Nephron (organoid): ENCODE measurements around the gene NFAT5.
A peak's percentile ranks its signal among the peaks of the same experiment; 100 is the strongest.

Source experiments
- H3K27ac Mint-ChIP-seq, 3 experiments: 2 replicates each; pipeline ENCODE4 v1.8.0; 2020; ENCODE audit warnings: mixed read lengths in 3 of 3, mild to moderate bottlenecking in 2 of 3, moderate library complexity in 1 of 3
- H3K27me3 Mint-ChIP-seq: 2 replicates; pipeline ENCODE4 v1.8.0; 2021; ENCODE audit warnings: low read depth, mild to moderate bottlenecking, moderate library complexity, mixed read lengths
- H3K36me3 Mint-ChIP-seq: 2 replicates; pipeline ENCODE4 v1.8.0; 2020; ENCODE audit warnings: low read depth, mixed read lengths
- H3K4me1 Mint-ChIP-seq: 2 replicates; pipeline ENCODE4 v1.8.0; 2020; ENCODE audit warnings: mixed read lengths
- H3K4me3 Mint-ChIP-seq, 3 experiments: 2 replicates each; pipeline ENCODE4 v1.8.0; 2020; ENCODE audit warnings: mild to moderate bottlenecking in 3 of 3, mixed read lengths in 3 of 3, moderate library complexity in 2 of 3
- H3K9me3 Mint-ChIP-seq: 2 replicates; pipeline ENCODE4 v1.8.0; 2020; ENCODE audit warnings: mixed read lengths
- CTCF ChIP-seq, 3 experiments: fragments of 200-600 bp; sonication (generic); IDR thresholded peaks; one replicate each; pipeline ENCODE4 v1.5.0; 2021; ENCODE audit warnings: antibody characterized with exemption in 3 of 3; ENCODE audit not compliant: unreplicated experiment in 3 of 3

NFAT5 gene

GRCh38 chr16:69712914-69713581 is 147.3 kb downstream of the NFAT5 start:
- peaks cover 10% of the 10 kb centered on the region for H3K4me1 Mint-ChIP-seq
- peaks cover 51% of the 10 kb centered on the region for H3K36me3 Mint-ChIP-seq
- no peaks in the 10 kb centered on the region for H3K27me3 Mint-ChIP-seq

GRCh38 chr16:69717066-69717465 is 151.3 kb downstream of the NFAT5 start:
- no peaks in the 10 kb centered on the region for H3K27me3 Mint-ChIP-seq
- no peak overlapping the region for H3K27ac Mint-ChIP-seq
- H3K36me3 Mint-ChIP-seq = peaks cover 44% of the 10 kb centered on the region
- H3K9me3 Mint-ChIP-seq = no peaks in the 10 kb centered on the region
- H3K4me3 Mint-ChIP-seq = no peak overlapping the region
- no peaks in the 10 kb centered on the region for H3K4me1 Mint-ChIP-seq
- TF ChIP-seq CTCF (IDR thresholded peaks at IDR 0.05; ENCODE audit: unreplicated experiment in 3 of 3) = no peak

More at GRCh38 chr16:69712914-69713581, 147.3 kb downstream of the NFAT5 start:
- TF ChIP-seq CTCF (IDR thresholded peaks at IDR 0.05; ENCODE audit: unreplicated experiment in 3 of 3) = no peak
- H3K27ac Mint-ChIP-seq = peak overlapping the region; percentile 32 to 57 (median 54)
- H3K4me3 Mint-ChIP-seq = peak overlapping the region in 1 of 3 experiments; percentile 10
- no peaks in the 10 kb centered on the region for H3K9me3 Mint-ChIP-seq

GRCh38 chr16:69718111-69718764 is 152.5 kb downstream of the NFAT5 start:
- H3K4me3 Mint-ChIP-seq = no peak overlapping the region
- peak overlapping the region in 2 of 3 experiments; percentile 51 to 71 for H3K27ac Mint-ChIP-seq

DNA sequence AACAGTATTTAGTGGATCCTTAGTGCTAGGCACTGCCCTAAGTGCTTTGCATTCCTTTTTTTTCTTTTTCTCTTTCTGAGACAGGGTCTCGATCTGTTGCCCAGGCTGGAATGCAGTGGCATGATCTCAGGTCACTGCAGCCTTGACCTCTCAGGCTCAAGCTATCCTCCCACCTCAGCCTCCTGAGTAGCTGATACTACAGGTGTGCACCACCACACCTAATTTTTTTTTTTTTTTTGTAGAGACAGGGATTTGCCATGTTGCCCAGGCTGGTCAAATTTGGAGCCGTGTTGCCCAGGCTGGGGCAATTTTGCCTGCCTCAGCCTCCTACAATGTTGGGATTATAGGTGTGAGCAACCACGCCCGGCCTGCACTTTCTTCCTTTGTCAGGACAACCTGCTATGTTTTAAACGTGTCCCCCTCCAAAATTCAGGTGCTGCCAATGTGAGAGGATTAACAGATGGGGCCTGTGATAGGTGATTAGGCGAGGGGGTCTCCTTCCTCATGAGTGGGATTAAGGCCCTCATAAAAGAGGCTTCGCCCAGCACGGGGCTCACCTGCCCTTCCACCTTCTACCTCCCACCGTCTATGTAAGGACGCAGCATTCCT is 155.2 kb downstream of the NFAT5 start:
- Mint-ChIP-seq H3K27me3 (no peaks in the 10 kb centered on the region), H3K36me3 (peaks cover 25% of the 10 kb centered on the region), H3K4me3 (no peak overlapping the region), H3K27ac (no peak overlapping the region), H3K9me3 (no peaks in the 10 kb centered on the region), H3K4me1 (peaks cover 12% of the 10 kb centered on the region)
- TF ChIP-seq CTCF (IDR thresholded peaks at IDR 0.05; ENCODE audit: unreplicated experiment in 3 of 3) = no peak

More at GRCh38 chr16:69718111-69718764, 152.5 kb downstream of the NFAT5 start:
- no peak for TF ChIP-seq CTCF (IDR thresholded peaks at IDR 0.05; ENCODE audit: unreplicated experiment in 3 of 3)
- Mint-ChIP-seq H3K9me3 (no peaks in the 10 kb centered on the region), H3K4me1 (no peaks in the 10 kb centered on the region), H3K36me3 (peaks cover 35% of the 10 kb centered on the region), H3K27me3 (no peaks in the 10 kb centered on the region)

DNA sequence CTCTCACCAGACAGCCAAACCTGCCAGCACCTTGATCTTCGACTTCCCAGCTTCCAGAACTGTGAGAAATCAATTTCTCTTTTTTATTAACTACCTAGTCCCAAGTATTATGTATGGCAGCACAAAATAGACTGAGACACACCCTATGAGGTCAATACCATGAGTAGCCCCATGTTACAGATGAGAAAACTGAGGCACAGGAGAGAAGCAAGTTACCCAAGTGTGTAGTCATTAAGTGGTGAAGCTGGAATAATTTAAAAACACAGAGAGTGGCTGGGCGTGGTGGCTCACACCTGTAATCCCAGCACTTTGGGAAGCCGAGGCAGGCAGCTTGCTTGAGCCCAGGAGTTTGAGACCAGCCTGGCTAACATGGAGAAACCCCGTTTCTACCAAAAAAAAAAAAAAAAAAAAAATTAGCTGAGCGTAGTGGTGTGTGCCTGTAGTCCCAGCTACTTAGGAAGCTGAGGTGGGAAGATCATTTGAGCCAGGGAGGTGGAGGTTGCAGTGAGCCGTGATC is 155.7 kb downstream of the NFAT5 start:
- peaks cover 17% of the 10 kb centered on the region for H3K4me1 Mint-ChIP-seq
- TF ChIP-seq CTCF (IDR thresholded peaks at IDR 0.05; ENCODE audit: unreplicated experiment in 3 of 3) = no peak
- H3K36me3 Mint-ChIP-seq = peaks cover 25% of the 10 kb centered on the region
- no peaks in the 10 kb centered on the region for H3K27me3 Mint-ChIP-seq
- no peak overlapping the region for H3K4me3 Mint-ChIP-seq
- H3K27ac Mint-ChIP-seq = no peak overlapping the region
- no peaks in the 10 kb centered on the region for H3K9me3 Mint-ChIP-seq
